GM12878 (cell line): Measurements from ENCODE around the gene CACHD1.

Experiments used
- CEBPB ChIP-seq, 2 experiments: fragments of 150-350 bp in 1 of 2; IDR thresholded peaks; 2 replicates each; pipeline ENCODE4 v1.6.1; 2012 to 2014; ENCODE audit warnings: low read depth in 2 of 2, low read length in 2 of 2, borderline replicate concordance in 1 of 2, inconsistent platforms in 1 of 2
- EP300 ChIP-seq, 2 experiments: fragments of 150-350 bp in 1 of 2; IDR thresholded peaks; 2 replicates each; pipeline ENCODE4 v1.6.1; 2011 to 2012; ENCODE audit warnings: low read depth in 2 of 2, low read length in 2 of 2, borderline replicate concordance in 1 of 2, improper control_type of control experiment in 1 of 2, inconsistent platforms in 1 of 2; ENCODE audit not compliant: control insufficient read depth in 1 of 2
- GABPA ChIP-seq: IDR thresholded peaks from 2 replicates; pipeline ENCODE4 v1.6.1; 2014; ENCODE audit warnings: antibody characterized with exemption, low read depth, mild to moderate bottlenecking, inconsistent platforms
- HDAC6 ChIP-seq: fragments of 200-600 bp; sonication (generic); IDR thresholded peaks from one replicate; pipeline ENCODE4 v1.8.0; 2017; ENCODE audit warnings: antibody characterized with exemption; ENCODE audit not compliant: unreplicated experiment
- KDM1A ChIP-seq: fragments of 200-600 bp; sonication (generic); IDR thresholded peaks from 2 replicates; pipeline ENCODE4 v1.6.1; 2016; ENCODE audit warnings: borderline replicate concordance
- NR2C1 ChIP-seq: fragments of 450-650 bp; IDR thresholded peaks from 2 replicates; pipeline ENCODE4 v1.6.1; 2017; ENCODE audit warnings: antibody characterized with exemption, mild to moderate bottlenecking, moderate library complexity
- TCF12 ChIP-seq: IDR thresholded peaks from 2 replicates; pipeline ENCODE4 v1.6.1; 2011; ENCODE audit warnings: low read depth, mild to moderate bottlenecking, low read length
- TF ChIP-seq, protein P1 (sequence below), 3 experiments: IDR thresholded peaks in 2 of 3; conservative IDR thresholded peaks in 1 of 3; 2 replicates each; pipeline ENCODE4 v1.5.1; 2011; ENCODE audit warnings: low read depth in 3 of 3, low read length in 3 of 3, mild to moderate bottlenecking in 3 of 3, control low read depth in 2 of 3, moderate library complexity in 2 of 3, inconsistent platforms in 1 of 3, mixed read lengths in 1 of 3; ENCODE audit not compliant: control insufficient read depth in 2 of 3, insufficient read depth in 1 of 3; ENCODE audit errors: extremely low read depth in 1 of 3

- no peak for TF ChIP-seq EP300 (IDR thresholded peaks at IDR 0.05; ENCODE audit: borderline replicate concordance in 1 of 2, control insufficient read depth in 1 of 2, low read depth in 2 of 2, low read length in 2 of 2)
- TF ChIP-seq KDM1A: no peak
- no peak for TF ChIP-seq GABPA
- TF ChIP-seq CEBPB (IDR thresholded peaks at IDR 0.05; ENCODE audit: borderline replicate concordance in 1 of 2, low read depth in 2 of 2, low read length in 2 of 2): no peak
- TF ChIP-seq HDAC6: no peak
- TF ChIP-seq, protein P1, sequence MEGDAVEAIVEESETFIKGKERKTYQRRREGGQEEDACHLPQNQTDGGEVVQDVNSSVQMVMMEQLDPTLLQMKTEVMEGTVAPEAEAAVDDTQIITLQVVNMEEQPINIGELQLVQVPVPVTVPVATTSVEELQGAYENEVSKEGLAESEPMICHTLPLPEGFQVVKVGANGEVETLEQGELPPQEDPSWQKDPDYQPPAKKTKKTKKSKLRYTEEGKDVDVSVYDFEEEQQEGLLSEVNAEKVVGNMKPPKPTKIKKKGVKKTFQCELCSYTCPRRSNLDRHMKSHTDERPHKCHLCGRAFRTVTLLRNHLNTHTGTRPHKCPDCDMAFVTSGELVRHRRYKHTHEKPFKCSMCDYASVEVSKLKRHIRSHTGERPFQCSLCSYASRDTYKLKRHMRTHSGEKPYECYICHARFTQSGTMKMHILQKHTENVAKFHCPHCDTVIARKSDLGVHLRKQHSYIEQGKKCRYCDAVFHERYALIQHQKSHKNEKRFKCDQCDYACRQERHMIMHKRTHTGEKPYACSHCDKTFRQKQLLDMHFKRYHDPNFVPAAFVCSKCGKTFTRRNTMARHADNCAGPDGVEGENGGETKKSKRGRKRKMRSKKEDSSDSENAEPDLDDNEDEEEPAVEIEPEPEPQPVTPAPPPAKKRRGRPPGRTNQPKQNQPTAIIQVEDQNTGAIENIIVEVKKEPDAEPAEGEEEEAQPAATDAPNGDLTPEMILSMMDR (IDR thresholded peaks at IDR 0.05 in 2 of 3, conservative IDR thresholded peaks at IDR 0.05 in 1 of 3; ENCODE audit: control insufficient read depth in 2 of 3, extremely low read depth in 1 of 3, insufficient read depth in 1 of 3, low read depth in 3 of 3, low read length in 3 of 3): no peak
- TF ChIP-seq TCF12: no peak
- TF ChIP-seq NR2C1: no peak
Measured at GRCh38 chr1:64478594-64479470, 8.9 kb downstream of the CACHD1 start.
